GM18907 (cell line): ENCODE measurements around the gene KIF13A.
"Not testable (repeated sequence)": the region's sequence is repeated elsewhere in the genome, so short reads cannot be mapped to it uniquely, and the experiment has no call there.

Source experiments
- ATAC-seq: cut with Tn5 transposase; IDR thresholded peaks from one replicate; pipeline ENCODE4 v1.9.1; 2021; ENCODE audit warnings: mild to moderate bottlenecking, moderate library complexity; ENCODE audit not compliant: unreplicated experiment

KIF13A gene

DNA sequence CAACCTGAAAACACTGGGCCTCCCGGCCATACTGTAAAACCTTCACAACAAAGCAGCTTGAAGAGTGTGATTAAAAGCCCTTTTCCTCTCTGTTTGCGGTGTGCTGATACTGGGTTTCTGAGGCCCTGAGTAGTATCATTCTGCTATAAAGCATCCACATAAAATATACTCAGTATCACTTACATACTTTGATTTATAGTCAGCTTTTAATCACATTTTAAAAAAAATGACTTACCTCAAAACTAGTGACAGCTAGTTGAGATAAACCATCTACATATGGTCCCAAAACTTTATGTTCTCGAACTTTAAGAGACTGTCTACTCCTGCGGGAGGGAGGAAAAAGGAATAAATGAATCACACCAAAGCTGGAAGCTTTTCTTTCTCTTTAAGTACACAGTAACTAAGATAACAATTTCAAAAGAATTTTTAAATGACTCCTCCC is 135.7 kb downstream of the KIF13A start:
- no peak for ATAC-seq

DNA sequence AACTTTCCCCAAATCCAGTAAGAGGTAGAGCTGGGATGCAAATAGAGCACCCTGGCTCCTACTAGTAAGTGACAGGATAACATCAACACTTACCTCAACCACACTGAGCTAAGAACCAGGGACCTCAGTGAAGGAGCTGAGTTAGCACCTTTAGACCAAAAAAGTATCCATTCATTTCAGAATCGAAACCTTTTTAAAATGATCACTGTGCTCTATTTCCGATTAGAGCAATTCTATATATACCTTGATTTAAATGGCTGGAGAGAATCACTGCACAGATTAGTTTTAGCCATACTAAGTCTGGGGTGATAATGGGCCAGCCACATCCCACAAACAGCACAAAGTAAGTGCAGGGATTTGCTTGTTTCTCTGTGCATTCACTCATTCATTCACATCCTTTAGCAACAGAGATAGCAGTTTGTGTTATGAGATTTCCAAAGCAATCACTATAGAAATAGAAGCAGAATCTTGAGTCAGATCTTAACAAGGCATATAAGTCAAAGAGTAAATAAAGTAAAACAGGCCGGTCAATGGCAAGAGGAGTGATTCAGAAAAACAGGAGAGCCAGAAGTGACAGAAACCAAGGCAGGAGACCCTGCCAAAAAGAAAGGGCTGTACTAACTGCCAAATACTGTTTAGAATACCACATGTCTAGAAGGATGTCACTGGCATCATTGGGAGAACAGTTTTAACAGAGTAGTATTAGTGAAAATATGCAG is 136.3 kb downstream of the KIF13A start:
- ATAC-seq: no peak

DNA sequence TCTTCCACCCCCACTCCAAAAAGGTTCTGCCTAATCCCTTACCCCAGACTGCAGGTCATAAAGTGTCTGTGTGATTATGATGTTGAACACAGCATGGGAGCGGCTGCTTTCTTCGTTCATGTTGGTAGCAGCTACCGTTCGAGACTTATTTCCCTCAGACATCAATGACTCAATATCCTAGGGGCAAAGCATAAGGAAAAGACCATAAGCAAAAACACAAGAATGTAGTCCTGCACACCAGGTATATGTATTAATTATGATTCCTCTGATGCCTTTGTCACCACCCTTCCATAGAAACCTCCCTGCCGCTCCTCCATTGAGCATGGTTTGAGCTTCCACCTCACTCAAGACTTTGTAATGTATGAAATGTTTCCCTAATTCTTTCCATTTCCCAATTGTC is 137.2 kb downstream of the KIF13A start:
- ATAC-seq: no peak

DNA sequence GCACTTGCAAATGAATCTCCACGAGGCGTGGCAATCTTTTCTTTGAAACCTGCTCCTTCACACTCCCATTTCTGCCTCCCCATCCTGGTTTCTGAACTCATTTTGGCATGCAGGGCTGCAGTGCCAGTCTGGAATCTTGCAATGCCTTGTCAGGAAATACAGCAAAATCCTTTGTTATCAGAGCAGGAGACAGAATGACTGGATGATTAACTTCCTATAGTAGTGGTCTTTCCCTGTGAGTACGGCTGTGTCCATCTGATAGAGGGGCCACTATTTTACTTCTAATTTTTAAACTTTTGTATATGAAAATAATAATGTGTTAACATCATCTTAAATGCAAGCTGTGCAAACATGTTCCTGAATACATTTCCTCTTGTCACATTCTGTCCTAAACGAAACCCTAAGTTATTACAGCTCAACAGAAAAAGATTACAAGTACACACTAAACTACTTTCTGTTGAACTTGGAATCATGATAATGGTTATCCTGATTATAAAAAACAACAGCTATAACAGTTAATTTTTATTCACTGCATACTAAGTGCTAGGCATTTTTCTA is 140.2 kb downstream of the KIF13A start:
- ATAC-seq: no peak

DNA sequence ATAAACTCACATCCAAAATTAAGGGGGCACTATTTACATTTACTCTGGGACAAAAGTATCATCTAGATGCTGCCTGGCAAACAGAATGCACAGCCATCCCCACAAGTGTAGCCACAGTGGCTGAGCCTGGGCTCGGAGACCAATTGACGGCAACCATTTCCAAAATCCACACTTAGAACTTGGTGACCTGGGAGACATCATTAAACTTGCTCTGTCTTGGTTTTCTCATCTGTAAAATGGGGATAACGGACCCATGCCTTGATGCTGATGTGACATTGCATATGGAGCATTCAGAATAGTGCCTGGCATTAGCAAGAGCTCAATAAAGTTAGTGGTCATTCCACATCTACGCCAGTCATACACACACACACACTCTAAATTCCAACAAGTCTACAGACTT is 140.7 kb downstream of the KIF13A start:
- no peak for ATAC-seq

DNA sequence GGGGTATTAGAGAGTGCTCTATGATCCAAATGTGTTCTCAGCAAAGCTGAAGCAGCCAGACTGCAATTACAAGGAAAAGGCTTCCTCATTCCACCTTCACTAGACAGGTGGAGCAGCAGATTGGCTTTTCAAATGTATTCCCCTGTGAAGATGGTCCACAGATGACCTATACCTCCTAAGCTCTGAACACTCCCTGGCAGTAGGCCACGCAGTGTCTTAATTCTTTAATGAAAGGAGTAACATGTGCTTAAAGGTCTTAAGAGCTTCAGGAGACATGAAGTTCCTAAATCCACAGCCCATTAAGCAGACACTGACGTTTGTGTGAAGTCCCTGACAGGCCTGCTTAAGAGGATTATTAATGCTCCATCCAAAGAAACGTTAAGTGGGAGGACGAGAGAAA is 141.8 kb downstream of the KIF13A start:
- no peak for ATAC-seq

DNA sequence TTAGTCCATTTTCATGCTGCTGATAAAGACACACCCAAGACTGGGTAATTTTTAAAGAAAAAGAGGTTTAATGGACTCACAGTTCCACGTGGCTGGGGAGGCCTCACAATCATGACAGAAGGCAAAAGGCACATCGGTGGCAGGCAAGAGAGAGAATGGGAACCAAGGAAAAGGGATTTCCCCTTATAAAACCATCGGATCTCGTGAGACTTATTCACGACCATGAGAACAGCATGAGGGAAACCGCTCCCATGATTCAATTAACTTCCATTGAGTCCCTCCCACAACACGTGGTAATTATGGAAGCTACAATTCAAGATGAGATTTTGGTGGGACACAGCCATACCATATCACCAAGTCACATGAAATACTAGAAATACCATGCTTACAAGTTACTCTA is 142.5 kb downstream of the KIF13A start:
- ATAC-seq: not testable (repeated sequence)

DNA sequence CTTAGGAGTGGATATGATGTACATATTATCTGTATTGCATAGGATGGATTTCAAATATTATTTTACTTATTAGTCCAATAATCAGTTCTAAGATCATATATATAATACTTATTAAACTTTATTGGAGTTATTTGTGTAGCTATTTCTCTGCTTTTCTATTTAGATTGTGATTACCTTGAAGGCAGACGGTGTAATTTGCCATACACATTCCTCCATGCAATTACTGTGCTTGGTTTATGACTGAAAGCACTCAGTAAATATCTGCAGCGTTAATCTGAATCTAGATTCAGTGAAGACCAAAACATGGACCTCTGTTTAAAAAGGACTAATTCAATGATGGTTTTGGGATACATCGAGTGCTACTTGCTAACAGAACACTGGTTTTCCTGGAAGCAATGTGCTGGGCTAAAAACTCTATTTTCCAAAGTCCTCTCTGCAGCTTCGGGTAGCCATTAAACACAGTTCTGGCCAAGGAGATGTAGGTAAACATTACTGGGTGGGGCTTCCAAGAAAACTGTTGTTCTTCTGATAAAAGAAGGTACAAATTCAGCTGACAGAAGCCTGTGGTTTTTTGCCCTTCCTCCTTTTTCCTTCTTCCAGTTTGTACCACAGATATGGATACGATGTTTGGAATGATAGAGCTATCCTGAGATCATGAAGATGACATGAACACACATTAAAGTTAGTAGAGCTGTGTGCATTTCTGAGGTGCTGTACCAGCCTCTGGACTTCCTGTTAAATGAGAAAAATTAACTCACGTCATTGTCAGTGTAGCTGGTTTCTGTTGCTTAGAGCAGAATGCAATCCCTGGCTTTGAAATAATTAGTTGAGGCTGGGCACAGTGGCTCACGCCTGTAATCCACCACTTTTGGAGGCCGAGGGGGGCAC is 144.3 kb downstream of the KIF13A start:
- ATAC-seq: no peak

GRCh38 chr6:17842014-17842776 is 145.2 kb downstream of the KIF13A start:
- no peak for ATAC-seq

- ATAC-seq: no peak
Observed at GRCh38 chr6:17839513-17840223, 147.8 kb downstream of the KIF13A start.

- no peak for ATAC-seq
Observed at GRCh38 chr6:17836293-17836692, 151.1 kb downstream of the KIF13A start.

GRCh38 chr6:17835784-17836183 is 151.7 kb downstream of the KIF13A start:
- ATAC-seq: no peak

DNA sequence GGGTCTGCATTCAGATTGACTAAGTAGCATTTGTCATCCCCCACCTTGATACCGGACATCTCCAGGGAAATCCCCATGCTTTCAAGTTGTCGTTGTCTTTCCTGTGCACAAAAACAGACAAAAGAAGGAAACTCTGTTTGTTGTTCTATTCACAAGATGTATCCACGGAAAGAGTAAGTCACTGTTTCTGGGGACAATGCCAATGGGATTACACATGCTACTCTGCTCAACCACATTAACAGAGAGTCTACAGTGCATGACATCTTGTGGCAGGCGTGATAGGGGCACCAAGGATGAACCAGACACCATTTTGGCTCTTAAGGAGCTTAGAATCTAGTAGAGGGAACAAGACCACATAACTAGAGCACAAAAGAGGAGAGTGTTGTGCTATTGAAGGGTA is 156.3 kb downstream of the KIF13A start:
- no peak for ATAC-seq

- ATAC-seq: no peak
Observed at GRCh38 chr6:17829905-17830304, 157.5 kb downstream of the KIF13A start.

- ATAC-seq: no peak
Observed at GRCh38 chr6:17828149-17828548, 159.3 kb downstream of the KIF13A start.

- no peak for ATAC-seq
Observed at GRCh38 chr6:17826301-17826700, 161.1 kb downstream of the KIF13A start.

- ATAC-seq: no peak
Observed at GRCh38 chr6:17820055-17820454, 167.4 kb downstream of the KIF13A start.

DNA sequence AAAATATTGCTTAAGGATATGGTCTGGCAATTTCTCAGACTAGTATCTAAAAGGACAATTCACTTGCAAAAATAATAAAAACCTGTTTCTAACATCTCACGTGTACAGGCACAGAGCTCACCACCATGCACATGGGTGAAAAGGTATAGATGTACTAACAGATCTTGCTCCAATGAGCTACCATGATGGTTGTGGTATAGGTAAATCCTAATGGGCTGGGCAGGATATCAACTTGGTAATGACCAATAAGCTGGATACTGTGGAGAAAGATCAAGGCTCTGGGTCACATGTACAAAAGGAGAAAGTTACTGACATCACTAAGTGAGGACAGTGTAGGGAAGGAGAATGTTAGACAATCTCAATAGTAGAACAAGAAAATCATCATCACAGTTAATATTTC is 169.7 kb downstream of the KIF13A start:
- ATAC-seq: no peak

DNA sequence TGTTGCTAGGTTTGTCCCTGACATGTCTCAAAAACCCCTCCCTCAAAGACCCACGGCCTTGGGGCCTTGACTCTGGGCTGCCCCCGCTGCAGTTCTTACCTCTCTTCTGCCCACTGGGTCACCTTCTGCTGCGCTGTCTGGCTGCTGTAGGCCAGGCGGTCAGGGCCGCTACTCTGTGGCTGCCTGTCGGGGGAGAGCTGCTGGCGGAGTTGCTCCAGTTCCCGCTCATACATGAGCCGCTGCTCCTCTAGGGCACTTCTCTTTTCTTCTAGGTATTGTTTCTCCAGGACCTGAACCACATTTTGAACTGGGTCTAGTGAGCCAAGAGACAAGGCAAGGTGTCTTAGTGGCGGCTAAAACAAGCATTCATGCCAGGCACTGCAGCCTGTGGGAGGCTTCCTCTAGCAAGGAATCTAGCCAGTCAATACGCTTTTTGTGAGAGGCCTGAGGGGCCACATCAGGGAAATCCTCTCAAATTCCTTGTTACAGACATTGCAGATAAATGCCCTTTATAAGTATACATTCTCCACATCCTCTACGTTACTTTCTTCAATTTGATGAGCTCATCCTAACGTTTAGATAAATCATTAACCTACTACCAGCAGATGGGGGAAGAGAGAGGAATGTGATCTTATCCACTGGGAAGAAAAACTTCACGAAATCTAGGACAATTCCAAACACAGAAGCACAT is 170.4 kb downstream of the KIF13A start:
- no peak for ATAC-seq

DNA sequence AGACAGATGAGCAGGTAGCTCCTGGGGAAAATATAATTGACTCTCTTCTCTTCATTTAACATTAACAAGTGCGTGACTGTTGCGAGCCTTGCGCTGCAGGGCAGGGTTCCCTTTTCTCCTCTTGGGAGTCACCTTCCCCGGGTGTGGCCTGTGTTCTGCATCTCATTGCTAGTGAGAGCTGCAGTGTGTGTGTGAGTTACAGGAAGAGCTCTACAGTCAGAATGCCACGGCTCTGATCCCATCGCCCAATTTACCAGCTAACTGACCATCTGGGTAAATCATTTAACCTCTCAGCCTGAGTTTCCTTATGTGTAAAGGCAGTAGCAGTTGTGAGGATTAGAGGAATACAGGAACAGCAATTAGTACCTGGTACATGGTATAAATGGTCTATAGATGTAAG is 173.9 kb downstream of the KIF13A start:
- ATAC-seq: no peak
